IPS-18c (cell line): ENCODE data around the gene CDC42SE2.
"Not testable (repeated sequence)": the region's sequence is repeated elsewhere in the genome, so short reads cannot be mapped to it uniquely, and the experiment has no call there.

ENCODE experiments used
- H3K4me3 ChIP-seq: 2 replicates; pipeline ENCODE4 v1.7.0; 2013; ENCODE audit warnings: low read depth, mild to moderate bottlenecking, low read length, moderate library complexity; ENCODE audit not compliant: insufficient read depth
- H3K9me3 ChIP-seq: one replicate; pipeline ENCODE4 v1.6.1; 2013; ENCODE audit warnings: mild to moderate bottlenecking, low read length, moderate library complexity; ENCODE audit not compliant: control insufficient read depth, insufficient read depth

CDC42SE2 gene

GRCh38 chr5:131386124-131386523 is 122.3 kb downstream of the CDC42SE2 start:
- Histone ChIP-seq H3K9me3 (no peaks in the 10 kb centered on the region), H3K4me3 (no peak overlapping the region)

DNA sequence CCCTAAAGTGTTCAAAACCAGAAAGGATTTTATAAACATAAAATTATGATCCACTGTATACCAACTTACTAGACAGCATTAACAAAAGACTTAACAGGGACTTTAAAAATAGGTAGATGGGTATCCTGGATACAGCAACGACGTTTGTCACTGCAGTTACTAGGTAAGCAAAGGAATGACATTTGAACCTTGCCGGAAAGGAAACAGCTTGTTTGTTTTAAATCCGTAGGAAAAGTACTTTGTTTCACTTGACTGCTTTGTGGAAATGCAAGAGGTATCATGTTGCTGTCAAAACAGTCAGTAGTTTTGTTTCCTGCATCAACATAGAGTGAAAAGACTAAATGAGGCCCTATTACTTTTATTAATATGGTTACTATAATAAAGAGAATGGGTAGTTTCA is 122.9 kb downstream of the CDC42SE2 start:
- Histone ChIP-seq H3K9me3 (no peaks in the 10 kb centered on the region), H3K4me3 (no peak overlapping the region)

GRCh38 chr5:131387255-131387654 is 123.4 kb downstream of the CDC42SE2 start:
- Histone ChIP-seq H3K9me3 (no peaks in the 10 kb centered on the region), H3K4me3 (no peak overlapping the region)

GRCh38 chr5:131389096-131389868 is 125.4 kb downstream of the CDC42SE2 start:
- Histone ChIP-seq H3K9me3 (no peaks in the 10 kb centered on the region), H3K4me3 (no peak overlapping the region)

- H3K4me3 ChIP-seq: no peak overlapping the region
- H3K9me3 ChIP-seq: no peaks in the 10 kb centered on the region
Observed at GRCh38 chr5:131389869-131390265, 126.0 kb downstream of the CDC42SE2 start.

- Histone ChIP-seq H3K9me3 (no peaks in the 10 kb centered on the region), H3K4me3 (no peak overlapping the region)
Observed at GRCh38 chr5:131392466-131393095, 128.7 kb downstream of the CDC42SE2 start.

DNA sequence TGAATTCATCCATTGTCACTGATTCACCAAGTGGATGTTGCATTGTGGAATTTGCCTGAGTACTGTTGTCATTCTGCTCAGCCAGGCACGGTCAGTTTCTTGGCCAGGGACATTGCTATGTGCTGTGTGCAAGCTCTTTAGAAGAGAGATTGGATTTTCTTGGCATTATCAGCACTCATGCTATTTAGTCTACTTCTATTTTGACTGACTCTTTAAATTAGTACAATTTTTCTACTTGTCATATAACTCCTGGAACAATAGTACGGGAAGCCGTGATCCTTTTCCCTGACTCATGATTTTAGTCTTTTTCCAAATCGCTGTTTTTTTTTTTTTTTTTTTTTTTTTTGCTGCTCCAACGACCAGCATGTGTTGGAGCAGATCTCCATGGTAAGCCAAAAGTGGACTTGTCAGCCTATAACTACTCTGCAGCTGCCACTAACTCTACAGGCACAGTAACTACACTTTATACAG is 129.7 kb downstream of the CDC42SE2 start:
- H3K4me3 ChIP-seq: no peak overlapping the region
- no peaks in the 10 kb centered on the region for H3K9me3 ChIP-seq

DNA sequence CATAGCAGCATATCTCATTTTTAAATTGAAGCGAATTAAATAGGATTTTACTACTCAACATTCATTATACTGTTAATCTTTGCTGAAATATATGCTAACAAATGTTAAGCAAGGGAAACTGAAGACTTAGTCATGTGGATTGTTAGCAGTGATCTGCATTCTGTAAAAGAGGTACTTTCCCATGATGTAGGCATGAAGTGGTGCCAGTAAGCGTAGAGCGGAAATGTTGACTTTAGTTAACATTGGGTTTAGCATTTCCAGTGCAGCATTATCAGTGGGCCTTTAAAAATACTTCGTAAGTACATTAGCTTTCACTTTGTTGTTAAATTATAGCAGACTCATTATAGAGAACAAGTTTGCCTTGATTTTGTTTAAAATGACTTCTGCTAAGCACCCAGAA is 130.3 kb downstream of the CDC42SE2 start:
- no peaks in the 10 kb centered on the region for H3K9me3 ChIP-seq
- no peak overlapping the region for H3K4me3 ChIP-seq

DNA sequence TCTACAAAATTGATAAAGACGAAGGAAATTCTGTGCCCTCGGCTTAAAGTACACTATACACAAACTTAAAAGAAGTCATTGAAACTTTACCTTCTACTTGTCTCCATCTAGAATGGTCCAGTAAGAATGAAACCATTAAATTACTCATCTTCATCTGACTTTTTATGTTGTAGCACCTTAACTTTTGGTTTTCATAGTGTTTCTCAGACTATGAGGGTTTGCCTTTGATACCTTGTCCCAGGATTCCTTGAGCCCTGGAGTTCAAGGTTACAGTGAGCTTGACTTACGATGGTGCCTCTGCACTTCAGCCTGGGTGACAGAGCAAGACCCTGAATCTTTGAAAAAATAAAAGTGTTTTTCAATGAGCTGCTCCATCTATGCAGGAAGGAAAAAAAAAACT is 132.2 kb downstream of the CDC42SE2 start:
- H3K4me3 ChIP-seq: no peak overlapping the region
- no peaks in the 10 kb centered on the region for H3K9me3 ChIP-seq

GRCh38 chr5:131396630-131397273 is 132.9 kb downstream of the CDC42SE2 start:
- Histone ChIP-seq H3K9me3 (no peaks in the 10 kb centered on the region), H3K4me3 (no peak overlapping the region)

GRCh38 chr5:131399007-131399406 is 135.2 kb downstream of the CDC42SE2 start:
- not testable (repeated sequence) for H3K9me3 ChIP-seq

GRCh38 chr5:131400585-131400984 is 136.7 kb downstream of the CDC42SE2 start:
- H3K9me3 ChIP-seq: no peaks in the 10 kb centered on the region
- H3K4me3 ChIP-seq: no peak overlapping the region

More at GRCh38 chr5:131399007-131399406, 135.2 kb downstream of the CDC42SE2 start:
- H3K4me3 ChIP-seq: not testable (repeated sequence)

GRCh38 chr5:131405674-131406073 is 141.8 kb downstream of the CDC42SE2 start:
- Histone ChIP-seq H3K4me3 (no peak overlapping the region), H3K9me3 (no peaks in the 10 kb centered on the region)

DNA sequence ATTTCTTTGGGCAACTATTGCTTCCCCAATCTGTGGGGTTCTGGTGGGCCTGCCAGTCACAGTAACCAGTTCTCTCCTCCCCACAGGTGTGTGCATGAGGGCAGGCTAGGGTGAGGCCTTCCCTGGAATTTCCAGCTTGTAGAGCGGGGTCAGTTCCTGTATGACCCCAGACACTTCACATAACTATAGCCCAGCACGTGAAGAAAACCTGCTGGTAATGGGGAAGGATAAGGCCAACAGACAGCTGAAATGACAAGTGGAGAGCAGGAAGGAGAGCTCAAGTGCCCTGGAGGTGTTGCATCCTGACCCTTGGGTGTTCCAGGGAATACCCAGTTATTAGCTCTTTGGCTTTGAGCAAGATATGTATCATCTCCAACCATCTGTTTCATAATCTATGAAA is 142.2 kb downstream of the CDC42SE2 start:
- H3K4me3 ChIP-seq: no peak overlapping the region
- H3K9me3 ChIP-seq: no peaks in the 10 kb centered on the region

- Histone ChIP-seq H3K9me3 (no peaks in the 10 kb centered on the region), H3K4me3 (no peak overlapping the region)
Observed at GRCh38 chr5:131406975-131407638, 143.3 kb downstream of the CDC42SE2 start.

DNA sequence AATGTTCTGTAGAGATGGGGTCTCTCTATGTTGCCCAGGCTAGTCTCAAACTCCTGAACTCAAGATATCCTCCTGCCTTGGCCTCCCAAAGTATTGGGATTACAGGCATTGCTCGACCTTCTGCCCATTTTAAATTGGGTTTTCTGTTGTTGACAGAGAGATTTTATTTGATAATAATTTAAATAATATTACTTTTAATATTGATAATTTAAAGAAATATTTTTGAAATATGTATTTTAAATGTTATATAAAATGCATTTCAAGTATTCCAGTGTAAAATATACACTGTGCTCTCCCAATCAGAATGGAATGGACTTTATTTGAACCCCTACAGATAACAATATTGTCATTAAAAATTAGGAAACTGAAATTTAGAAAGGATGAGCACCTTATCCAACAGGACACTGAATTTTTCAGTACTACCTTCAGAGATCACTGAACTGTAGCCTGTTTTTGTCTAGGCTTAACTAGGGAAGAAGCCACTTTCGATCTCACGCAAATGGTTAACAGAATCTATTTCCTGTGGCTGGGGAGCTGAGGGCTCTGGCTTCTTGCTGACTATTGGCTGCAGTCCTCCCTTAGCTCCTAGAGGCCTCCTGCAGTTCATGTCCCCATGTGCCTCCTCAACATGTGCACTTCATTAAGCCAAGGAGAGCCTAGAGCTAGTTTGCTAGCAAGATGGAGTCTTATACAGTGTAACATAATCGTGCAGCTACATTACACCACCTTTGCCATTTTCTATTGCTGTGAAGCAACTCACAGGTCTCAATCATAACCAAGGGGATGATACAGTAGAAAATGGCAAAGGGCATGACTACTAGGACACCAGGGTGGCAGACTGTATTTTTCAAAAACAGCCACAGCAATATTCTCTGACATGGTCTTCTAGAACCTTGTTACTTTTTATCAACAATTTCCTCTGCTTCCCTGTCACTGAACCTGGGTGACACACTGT is 150.0 kb downstream of the CDC42SE2 start:
- H3K9me3 ChIP-seq: peaks cover 2% of the 10 kb centered on the region

DNA sequence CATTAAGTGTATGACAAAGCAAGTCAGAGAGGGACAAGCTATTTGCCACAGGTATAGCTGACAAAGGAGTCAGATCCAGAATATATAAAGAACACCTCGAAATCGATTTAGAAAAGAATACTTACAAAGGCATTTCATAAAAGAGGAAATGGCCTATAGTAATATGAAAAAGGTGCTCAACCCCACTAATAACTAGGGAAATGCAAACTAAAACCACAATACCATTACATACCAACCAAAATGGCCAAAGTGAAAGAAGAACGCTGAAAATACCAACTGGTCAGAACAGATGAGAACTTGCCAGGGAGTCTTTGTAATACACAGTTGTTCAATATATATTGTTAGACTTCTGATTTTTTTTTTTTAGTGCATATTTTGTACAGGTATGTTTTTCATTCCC is 152.9 kb downstream of the CDC42SE2 start:
- H3K9me3 ChIP-seq: peaks cover 2% of the 10 kb centered on the region

More for the DNA sequence above, 150.0 kb downstream of the CDC42SE2 start:
- H3K4me3 ChIP-seq: no peak overlapping the region

More for the DNA sequence above, 152.9 kb downstream of the CDC42SE2 start:
- no peak overlapping the region for H3K4me3 ChIP-seq
